NCI-H2196 treated with DMSO at 0.1 percent for 48 hours (cell line): ENCODE data around the gene ANKRD55.
"Not testable (repeated sequence)": the region's sequence is repeated elsewhere in the genome, so short reads cannot be mapped to it uniquely, and the experiment has no call there.

Experiments used
- DNase-seq: peaks from one replicate; lab custom pipeline; 2025; ENCODE audit not compliant: unreplicated experiment; lab: John Stamatoyannopoulos, UW

ANKRD55 gene

GRCh38 chr5:56083286-56083854, 149.8 kb downstream of the ANKRD55 start:
- DNase-seq = no peak

- DNase-seq = not testable (repeated sequence)
Measured at GRCh38 chr5:56081053-56081642, 152.0 kb downstream of the ANKRD55 start.

- no peak for DNase-seq
Measured at GRCh38 chr5:56080375-56081052, 152.6 kb downstream of the ANKRD55 start.

GRCh38 chr5:56079157-56079500, 154.0 kb downstream of the ANKRD55 start:
- DNase-seq = not testable (repeated sequence)

- DNase-seq = no peak
Measured at GRCh38 chr5:56078278-56079156, 154.6 kb downstream of the ANKRD55 start.

- DNase-seq = no peak
Measured at GRCh38 chr5:56077796-56078233, 155.3 kb downstream of the ANKRD55 start.

GRCh38 chr5:56076486-56076885, 156.6 kb downstream of the ANKRD55 start:
- no peak for DNase-seq

- DNase-seq = no peak
Measured at GRCh38 chr5:56075361-56075760, 157.8 kb downstream of the ANKRD55 start.

GRCh38 chr5:56072863-56073766, 160.0 kb downstream of the ANKRD55 start:
- no peak for DNase-seq

- no peak for DNase-seq
Measured at GRCh38 chr5:56071470-56071869, 161.7 kb downstream of the ANKRD55 start.

- no peak for DNase-seq
Measured at GRCh38 chr5:56070851-56071465, 162.2 kb downstream of the ANKRD55 start.

GRCh38 chr5:56069652-56070226, 163.4 kb downstream of the ANKRD55 start:
- DNase-seq = no peak

GRCh38 chr5:56066931-56067450, 166.1 kb downstream of the ANKRD55 start:
- DNase-seq = no peak

- no peak for DNase-seq
Measured at GRCh38 chr5:56064984-56065383, 168.1 kb downstream of the ANKRD55 start.

- no peak for DNase-seq
Measured at GRCh38 chr5:56060276-56061110, 172.6 kb downstream of the ANKRD55 start.

GRCh38 chr5:56059854-56060253, 173.3 kb downstream of the ANKRD55 start:
- DNase-seq = no peak

GRCh38 chr5:56056875-56057274, 176.3 kb downstream of the ANKRD55 start:
- no peak for DNase-seq

- no peak for DNase-seq
Measured at GRCh38 chr5:56055859-56056258, 177.3 kb downstream of the ANKRD55 start.

- no peak for DNase-seq
Measured at GRCh38 chr5:56055287-56055686, 177.8 kb downstream of the ANKRD55 start.
